ENCODE results near the gene ATP13A4. TPM values are rescaled to one million over a fixed set of nuclear protein-coding genes. Genes with fewer than 3 reads are reported as not detected.

Gene ATP13A4, protein sequence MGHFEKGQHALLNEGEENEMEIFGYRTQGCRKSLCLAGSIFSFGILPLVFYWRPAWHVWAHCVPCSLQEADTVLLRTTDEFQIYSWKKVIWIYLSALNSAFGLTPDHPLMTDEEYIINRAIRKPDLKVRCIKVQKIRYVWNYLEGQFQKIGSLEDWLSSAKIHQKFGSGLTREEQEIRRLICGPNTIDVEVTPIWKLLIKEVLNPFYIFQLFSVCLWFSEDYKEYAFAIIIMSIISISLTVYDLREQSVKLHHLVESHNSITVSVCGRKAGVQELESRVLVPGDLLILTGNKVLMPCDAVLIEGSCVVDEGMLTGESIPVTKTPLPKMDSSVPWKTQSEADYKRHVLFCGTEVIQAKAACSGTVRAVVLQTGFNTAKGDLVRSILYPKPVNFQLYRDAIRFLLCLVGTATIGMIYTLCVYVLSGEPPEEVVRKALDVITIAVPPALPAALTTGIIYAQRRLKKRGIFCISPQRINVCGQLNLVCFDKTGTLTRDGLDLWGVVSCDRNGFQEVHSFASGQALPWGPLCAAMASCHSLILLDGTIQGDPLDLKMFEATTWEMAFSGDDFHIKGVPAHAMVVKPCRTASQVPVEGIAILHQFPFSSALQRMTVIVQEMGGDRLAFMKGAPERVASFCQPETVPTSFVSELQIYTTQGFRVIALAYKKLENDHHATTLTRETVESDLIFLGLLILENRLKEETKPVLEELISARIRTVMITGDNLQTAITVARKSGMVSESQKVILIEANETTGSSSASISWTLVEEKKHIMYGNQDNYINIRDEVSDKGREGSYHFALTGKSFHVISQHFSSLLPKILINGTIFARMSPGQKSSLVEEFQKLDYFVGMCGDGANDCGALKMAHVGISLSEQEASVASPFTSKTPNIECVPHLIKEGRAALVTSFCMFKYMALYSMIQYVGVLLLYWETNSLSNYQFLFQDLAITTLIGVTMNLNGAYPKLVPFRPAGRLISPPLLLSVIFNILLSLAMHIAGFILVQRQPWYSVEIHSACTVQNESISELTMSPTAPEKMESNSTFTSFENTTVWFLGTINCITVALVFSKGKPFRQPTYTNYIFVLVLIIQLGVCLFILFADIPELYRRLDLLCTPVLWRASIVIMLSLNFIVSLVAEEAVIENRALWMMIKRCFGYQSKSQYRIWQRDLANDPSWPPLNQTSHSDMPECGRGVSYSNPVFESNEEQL
- 10 to 100 TPM; 11.0 to 17.9 TPM for total RNA-seq

DNA sequence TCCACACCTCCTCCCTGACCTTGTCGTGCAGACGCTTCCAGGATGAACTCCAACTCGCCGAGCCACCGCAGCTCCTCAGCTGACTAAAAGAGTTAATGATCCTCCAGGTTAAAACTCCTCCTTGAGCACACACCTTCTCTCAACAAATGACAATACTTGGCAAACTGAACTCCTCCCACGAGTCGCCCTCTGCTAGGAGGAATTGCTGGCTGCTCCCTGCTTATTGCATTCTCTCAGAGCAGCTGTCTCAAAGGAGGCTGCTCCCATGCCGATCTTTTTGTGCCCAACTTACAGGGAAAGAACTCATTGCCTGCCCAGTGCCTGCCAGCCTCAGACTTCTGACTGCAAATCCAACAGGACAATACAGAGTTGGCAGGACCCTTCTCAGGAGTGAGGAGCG is at the start of gene ATP13A4:
ATP13A4 (minus strand) TSS at position 85 of the 400 bp plus-strand sequence. CDS start 96 bp downstream, outside the sequence.
- H3K27ac ChIP-seq = peak within 1 kb of the TSS; percentile 79

DNA sequence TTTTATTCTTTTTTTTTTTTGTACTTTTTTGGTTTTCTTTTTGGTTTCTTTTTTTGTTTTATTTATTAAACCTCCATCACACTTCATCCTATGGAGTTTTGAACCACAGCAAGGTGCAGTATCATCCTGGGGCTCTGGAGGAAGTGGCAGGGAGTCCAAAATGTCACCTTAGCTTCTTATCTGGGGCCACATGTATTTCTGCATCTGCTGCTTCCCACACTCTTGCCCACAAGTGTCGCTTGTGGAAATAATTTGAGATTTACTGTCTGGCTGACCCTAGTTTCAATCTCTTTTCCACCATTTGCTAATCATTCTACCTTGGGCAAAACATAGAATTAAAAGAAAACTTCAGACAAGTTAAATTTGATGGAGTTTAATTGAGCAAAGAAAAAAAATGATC is 44.7 kb upstream of the ATP13A4 start:
- no peak overlapping the region for H3K4me3 ChIP-seq
- H3K4me1 ChIP-seq = peaks cover under 1% of the 10 kb centered on the region
- H3K27ac ChIP-seq = no peak overlapping the region
- H3K9me3 ChIP-seq = no peaks in the 10 kb centered on the region
- H3K27me3 ChIP-seq = no peaks in the 10 kb centered on the region
- DNase-seq = no peak
- H3K36me3 ChIP-seq = no peaks in the 10 kb centered on the region
- intact Hi-C loops (cut with DNase I) = no loop called here
- no peak overlapping the region for H3K9ac ChIP-seq (ENCODE audit: low read depth in 2 of 2, low read length in 2 of 2)
- TF ChIP-seq, protein P1, sequence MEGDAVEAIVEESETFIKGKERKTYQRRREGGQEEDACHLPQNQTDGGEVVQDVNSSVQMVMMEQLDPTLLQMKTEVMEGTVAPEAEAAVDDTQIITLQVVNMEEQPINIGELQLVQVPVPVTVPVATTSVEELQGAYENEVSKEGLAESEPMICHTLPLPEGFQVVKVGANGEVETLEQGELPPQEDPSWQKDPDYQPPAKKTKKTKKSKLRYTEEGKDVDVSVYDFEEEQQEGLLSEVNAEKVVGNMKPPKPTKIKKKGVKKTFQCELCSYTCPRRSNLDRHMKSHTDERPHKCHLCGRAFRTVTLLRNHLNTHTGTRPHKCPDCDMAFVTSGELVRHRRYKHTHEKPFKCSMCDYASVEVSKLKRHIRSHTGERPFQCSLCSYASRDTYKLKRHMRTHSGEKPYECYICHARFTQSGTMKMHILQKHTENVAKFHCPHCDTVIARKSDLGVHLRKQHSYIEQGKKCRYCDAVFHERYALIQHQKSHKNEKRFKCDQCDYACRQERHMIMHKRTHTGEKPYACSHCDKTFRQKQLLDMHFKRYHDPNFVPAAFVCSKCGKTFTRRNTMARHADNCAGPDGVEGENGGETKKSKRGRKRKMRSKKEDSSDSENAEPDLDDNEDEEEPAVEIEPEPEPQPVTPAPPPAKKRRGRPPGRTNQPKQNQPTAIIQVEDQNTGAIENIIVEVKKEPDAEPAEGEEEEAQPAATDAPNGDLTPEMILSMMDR (IDR thresholded peaks at IDR 0.05) = no peak

More for the DNA sequence above, at the start of gene ATP13A4:
- no peaks in the 10 kb centered on the region for H3K9me3 ChIP-seq
- H3K27me3 ChIP-seq = no peaks in the 10 kb centered on the region
- intact Hi-C loops (cut with DNase I) = no loop called here
- peak within 1 kb of the TSS; percentile 17 for H3K4me3 ChIP-seq
- peak within 1 kb of the TSS in 1 of 2 donors; percentile 42 for H3K9ac ChIP-seq (ENCODE audit: low read depth in 2 of 2, low read length in 2 of 2)
- peak; percentile 87 for DNase-seq
- TF ChIP-seq, protein P1 (IDR thresholded peaks at IDR 0.05) = no peak
- H3K36me3 ChIP-seq = no peaks in the 10 kb centered on the region
- peaks cover 5% of the 10 kb centered on the region for H3K4me1 ChIP-seq

DNA sequence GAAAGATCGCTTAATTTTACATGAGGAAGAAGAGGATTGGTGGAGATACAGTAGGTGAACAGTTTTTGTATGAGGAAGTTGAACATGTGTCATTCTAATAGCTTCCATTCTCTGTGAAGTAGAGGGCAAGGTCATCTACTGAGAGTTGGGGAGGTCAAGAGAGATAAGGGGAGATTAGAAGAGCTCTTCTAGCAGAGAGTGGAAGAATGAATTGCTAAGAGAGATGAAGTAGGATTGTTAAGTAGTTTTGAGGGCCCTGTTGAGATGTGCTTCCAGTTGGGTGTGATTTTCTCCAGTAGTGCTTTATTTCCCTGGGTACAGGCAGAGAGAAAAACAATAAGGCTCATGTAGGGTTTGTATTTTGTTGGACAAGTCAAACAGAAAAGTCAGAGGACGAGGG is 43.5 kb upstream of the ATP13A4 start:
- Histone ChIP-seq H3K36me3 (no peaks in the 10 kb centered on the region), H3K9ac (ENCODE audit: low read depth in 2 of 2, low read length in 2 of 2) (no peak overlapping the region), H3K9me3 (no peaks in the 10 kb centered on the region), H3K4me1 (peaks cover 6% of the 10 kb centered on the region), H3K27me3 (no peaks in the 10 kb centered on the region), H3K27ac (no peak overlapping the region), H3K4me3 (no peak overlapping the region)
- DNase-seq = no peak
- TF ChIP-seq, protein P1 (IDR thresholded peaks at IDR 0.05) = no peak
- intact Hi-C loops (cut with DNase I) = no loop called here

DNA sequence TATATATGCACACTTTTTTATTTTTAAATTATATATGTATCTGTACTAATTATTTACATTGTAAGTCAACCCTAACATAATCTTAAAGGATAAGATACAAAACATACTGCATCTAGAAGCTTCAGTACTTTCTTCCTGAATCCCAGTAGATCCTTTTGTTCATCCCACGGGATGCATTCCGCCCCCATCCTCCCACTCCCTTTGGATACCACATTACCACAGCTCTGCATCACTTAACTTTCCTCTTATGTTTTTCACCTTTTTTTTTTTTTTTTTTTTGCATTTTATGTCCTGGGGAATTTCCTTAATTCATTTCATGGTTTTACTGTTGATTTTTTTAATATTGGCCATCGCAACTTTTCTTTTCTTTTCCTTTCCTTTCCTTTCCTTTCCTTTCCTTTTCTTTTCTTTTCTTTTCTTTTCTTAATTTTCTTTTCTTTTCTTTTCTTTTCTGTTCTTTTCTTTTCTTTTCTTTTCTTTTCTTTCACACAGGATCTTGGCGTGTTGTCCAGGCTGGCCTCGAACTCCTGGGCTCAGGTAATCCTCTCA is 41.3 kb upstream of the ATP13A4 start:
- H3K27ac ChIP-seq = no peak overlapping the region
- no peaks in the 10 kb centered on the region for H3K27me3 ChIP-seq
- DNase-seq = no peak
- no peaks in the 10 kb centered on the region for H3K9me3 ChIP-seq
- no peak overlapping the region for H3K4me3 ChIP-seq
- no peak overlapping the region for H3K9ac ChIP-seq (ENCODE audit: low read depth in 2 of 2, low read length in 2 of 2)
- peaks cover 12% of the 10 kb centered on the region for H3K4me1 ChIP-seq
- intact Hi-C loops (cut with DNase I) = no loop called here
- TF ChIP-seq, protein P1 (IDR thresholded peaks at IDR 0.05) = no peak
- H3K36me3 ChIP-seq = no peaks in the 10 kb centered on the region

Data from colonic mucosa (tissue), 4 donors.